K562 (cell line): ENCODE data around the gene OGDH. TPM values are rescaled to one million over a fixed set of nuclear protein-coding genes. Genes with fewer than 3 reads are reported as not detected.

Experiments used
- ARID3B ChIP-seq: fragments of 250-450 bp; sonication (Bioruptor Pico); IDR thresholded peaks from 2 replicates; pipeline ENCODE4 v1.4.0; 2020; ENCODE audit warnings: borderline replicate concordance
- BACH1 ChIP-seq: fragments of 200-800 bp; sonication (Bioruptor generic); IDR thresholded peaks from 2 replicates; pipeline ENCODE4 v1.6.1; 2016; ENCODE audit warnings: missing genetic modification characterization, missing compliant biosample characterization
- CBFA2T3 ChIP-seq: fragments of 450-650 bp; IDR thresholded peaks from 2 replicates; pipeline ENCODE4 v1.6.1; 2017
- CCNT2 ChIP-seq: IDR thresholded peaks from 2 replicates; pipeline ENCODE4 v1.6.1; 2011; ENCODE audit warnings: borderline replicate concordance, low read depth, mild to moderate bottlenecking, moderate library complexity, mixed read lengths, low read length; ENCODE audit not compliant: insufficient read length; ENCODE audit errors: extremely low read depth
- CREM ChIP-seq: IDR thresholded peaks from 2 replicates; pipeline ENCODE4 v1.6.1; 2014; ENCODE audit warnings: antibody characterized with exemption, low read depth
- MBD1 ChIP-seq: fragments of 250-450 bp; sonication (Bioruptor Pico); IDR thresholded peaks from 2 replicates; pipeline ENCODE4 v1.8.0; 2022; ENCODE audit warnings: inconsistent platforms
- NFIC ChIP-seq: fragments of 450-650 bp; IDR thresholded peaks from 2 replicates; pipeline ENCODE4 v1.6.1; 2017; ENCODE audit warnings: mild to moderate bottlenecking, inconsistent platforms
- NR3C1 ChIP-seq: sonication (generic); formaldehyde crosslinking; IDR thresholded peaks from 2 replicates; pipeline ENCODE4 v1.8.1; 2022; ENCODE audit warnings: missing genetic modification reagents
- OTX1 ChIP-seq: fragments of 450-650 bp; formaldehyde crosslinking; IDR thresholded peaks from 2 replicates; pipeline ENCODE4 v1.4.0; 2022; ENCODE audit warnings: mild to moderate bottlenecking
- SMAD1 ChIP-seq: fragments of 150-350 bp; IDR thresholded peaks from 2 replicates; pipeline ENCODE4 v1.6.1; 2014; ENCODE audit warnings: low read length, low read depth; ENCODE audit not compliant: partially characterized antibody
- TSC22D4 ChIP-seq: fragments of 450-650 bp; IDR thresholded peaks from 2 replicates; pipeline ENCODE4 v1.6.1; 2016; ENCODE audit warnings: missing genetic modification characterization, missing biosample characterization, control low read depth
- ZNF592 ChIP-seq: fragments of 450-650 bp; IDR thresholded peaks from 2 replicates; pipeline ENCODE4 v1.6.1; 2017; ENCODE audit warnings: antibody characterized with exemption, mild to moderate bottlenecking
- polyA plus RNA-seq, 8 experiments: library from polyadenylated mRNA; depleted of rRNA in 4 of 8; stranded (reverse) in 5 of 8; unstranded in 3 of 8; fragments of >200 nt; fragmentation: Nextera tagmentation in 2 of 8; fragmentation: Illumina TruSeq in 1 of 8; extraction: Ambion mirVana in 2 of 8; extraction: Trizol in 1 of 8; gene quantifications; 2 replicates each; pipeline versions ENCODE4 v1.2.1 to v1.2.3, GENCODE V29; 2011 to 2014; ENCODE audit warnings: inconsistent platforms in 1 of 8, missing spikeins in 1 of 8
- total RNA-seq, 7 experiments: library from RNA; depleted of rRNA in 6 of 7; stranded (reverse); fragments of >200 nt in 6 of 7; fragmentation: Illumina TruSeq in 2 of 7; extraction: Trizol in 2 of 7; gene quantifications; 2 replicates each; pipeline versions ENCODE4 v1.2.1 to v1.2.3, GENCODE V29; 2011 to 2021; ENCODE audit warnings: low replicate concordance in 1 of 7
- TF ChIP-seq, protein P1 (sequence below): fragments of 250-450 bp; sonication (Bioruptor Pico); IDR thresholded peaks from 2 replicates; pipeline ENCODE4 v1.4.0; 2020

Gene OGDH
- total and polyA plus RNA-seq, 9 of the 15 experiments (the other 6 are each of a cell fraction or from before 2014, with no cell fraction given) = 3.1 to 80.3 (median 23.5) TPM

GRCh38 chr7:44606341-44607140 lies at the start of gene OGDH (continued):
- TF ChIP-seq SMAD1 (peak; percentile 78), ARID3B (CRISPR knock-in tag) (no peak), OTX1 (peak; percentile 92), CBFA2T3 (peak; percentile 43), NFIC (0 out of 2 replicates have a peak, but pooled peaks have one; percentile 36), BACH1 (tag) (no peak; the same call in 1 of the 2 replicates), CCNT2 (peak; percentile 20), TSC22D4 (tag) (no peak), ZNF592 (no peak; the same call in 1 of the 2 replicates), CREM (peak; percentile 99), NR3C1 (CRISPR knock-in tag) (no peak), MBD1 (no peak)
- TF ChIP-seq, protein P1, sequence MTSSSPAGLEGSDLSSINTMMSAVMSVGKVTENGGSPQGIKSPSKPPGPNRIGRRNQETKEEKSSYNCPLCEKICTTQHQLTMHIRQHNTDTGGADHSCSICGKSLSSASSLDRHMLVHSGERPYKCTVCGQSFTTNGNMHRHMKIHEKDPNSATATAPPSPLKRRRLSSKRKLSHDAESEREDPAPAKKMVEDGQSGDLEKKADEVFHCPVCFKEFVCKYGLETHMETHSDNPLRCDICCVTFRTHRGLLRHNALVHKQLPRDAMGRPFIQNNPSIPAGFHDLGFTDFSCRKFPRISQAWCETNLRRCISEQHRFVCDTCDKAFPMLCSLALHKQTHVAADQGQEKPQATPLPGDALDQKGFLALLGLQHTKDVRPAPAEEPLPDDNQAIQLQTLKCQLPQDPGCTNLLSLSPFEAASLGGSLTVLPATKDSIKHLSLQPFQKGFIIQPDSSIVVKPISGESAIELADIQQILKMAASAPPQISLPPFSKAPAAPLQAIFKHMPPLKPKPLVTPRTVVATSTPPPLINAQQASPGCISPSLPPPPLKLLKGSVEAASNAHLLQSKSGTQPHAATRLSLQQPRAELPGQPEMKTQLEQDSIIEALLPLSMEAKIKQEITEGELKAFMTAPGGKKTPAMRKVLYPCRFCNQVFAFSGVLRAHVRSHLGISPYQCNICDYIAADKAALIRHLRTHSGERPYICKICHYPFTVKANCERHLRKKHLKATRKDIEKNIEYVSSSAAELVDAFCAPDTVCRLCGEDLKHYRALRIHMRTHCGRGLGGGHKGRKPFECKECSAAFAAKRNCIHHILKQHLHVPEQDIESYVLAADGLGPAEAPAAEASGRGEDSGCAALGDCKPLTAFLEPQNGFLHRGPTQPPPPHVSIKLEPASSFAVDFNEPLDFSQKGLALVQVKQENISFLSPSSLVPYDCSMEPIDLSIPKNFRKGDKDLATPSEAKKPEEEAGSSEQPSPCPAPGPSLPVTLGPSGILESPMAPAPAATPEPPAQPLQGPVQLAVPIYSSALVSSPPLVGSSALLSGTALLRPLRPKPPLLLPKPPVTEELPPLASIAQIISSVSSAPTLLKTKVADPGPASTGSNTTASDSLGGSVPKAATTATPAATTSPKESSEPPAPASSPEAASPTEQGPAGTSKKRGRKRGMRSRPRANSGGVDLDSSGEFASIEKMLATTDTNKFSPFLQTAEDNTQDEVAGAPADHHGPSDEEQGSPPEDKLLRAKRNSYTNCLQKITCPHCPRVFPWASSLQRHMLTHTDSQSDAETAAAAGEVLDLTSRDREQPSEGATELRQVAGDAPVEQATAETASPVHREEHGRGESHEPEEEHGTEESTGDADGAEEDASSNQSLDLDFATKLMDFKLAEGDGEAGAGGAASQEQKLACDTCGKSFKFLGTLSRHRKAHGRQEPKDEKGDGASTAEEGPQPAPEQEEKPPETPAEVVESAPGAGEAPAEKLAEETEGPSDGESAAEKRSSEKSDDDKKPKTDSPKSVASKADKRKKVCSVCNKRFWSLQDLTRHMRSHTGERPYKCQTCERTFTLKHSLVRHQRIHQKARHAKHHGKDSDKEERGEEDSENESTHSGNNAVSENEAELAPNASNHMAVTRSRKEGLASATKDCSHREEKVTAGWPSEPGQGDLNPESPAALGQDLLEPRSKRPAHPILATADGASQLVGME (CRISPR knock-in tag) = 0 out of 2 replicates have a peak, but pooled peaks have one; percentile 15
